ENCODE results near the gene TENT5A. TPM values are rescaled to one million over a fixed set of nuclear protein-coding genes. Genes with fewer than 3 reads are reported as not detected.
A peak's percentile ranks its signal among the peaks of the same experiment; 100 is the strongest.
"Not testable (repeated sequence)": the region's sequence is repeated elsewhere in the genome, so short reads cannot be mapped to it uniquely, and the experiment has no call there.

The TENT5A gene
- total and polyA plus RNA-seq, 4 donors: 4.0 to 13.6 (median 11.4) TPM

DNA sequence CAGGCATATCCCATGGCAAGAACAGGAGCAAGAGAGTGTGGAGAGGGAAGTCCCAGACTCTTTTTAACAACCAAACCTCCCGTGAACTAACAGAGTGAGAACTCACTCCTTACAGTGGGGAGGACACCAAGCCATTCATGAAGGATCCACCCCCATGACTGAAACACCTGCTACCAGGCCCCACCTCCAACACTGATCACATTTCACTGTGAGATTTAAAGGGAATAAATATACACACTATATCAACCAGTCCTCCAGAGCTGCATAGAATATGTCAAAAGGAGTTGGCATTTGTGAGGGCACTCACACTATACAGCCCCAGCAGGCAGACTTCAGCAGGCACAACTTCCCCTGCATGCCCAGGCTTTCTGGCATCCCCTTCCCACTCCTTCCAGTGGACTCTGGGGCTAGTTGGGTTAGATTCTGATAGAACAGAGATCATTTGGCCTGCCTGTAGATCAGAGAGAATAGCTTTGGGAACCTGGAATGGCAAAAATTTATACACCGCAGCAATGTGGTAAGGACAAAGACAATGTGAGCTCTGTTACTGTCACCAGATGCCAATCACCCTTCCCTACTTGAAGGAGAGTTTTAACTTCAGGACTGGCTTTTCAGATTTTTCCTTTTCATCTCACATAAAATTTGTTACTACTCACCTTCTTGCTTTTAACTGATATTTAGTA lies 25.2 kb upstream of the TENT5A start:
- H3K27ac ChIP-seq (ENCODE audit: low read depth in 1 of 2, low read length in 2 of 2): no peak overlapping the region
- no peak for TF ChIP-seq HNF4A (conservative IDR thresholded peaks at IDR 0.05)
- no peak for TF ChIP-seq NR2F2 (IDR thresholded peaks at IDR 0.05)
- TF ChIP-seq JUND (IDR thresholded peaks at IDR 0.05): no peak
- TF ChIP-seq FOXA1 (IDR thresholded peaks at IDR 0.05): no peak
- TF ChIP-seq, protein P1, sequence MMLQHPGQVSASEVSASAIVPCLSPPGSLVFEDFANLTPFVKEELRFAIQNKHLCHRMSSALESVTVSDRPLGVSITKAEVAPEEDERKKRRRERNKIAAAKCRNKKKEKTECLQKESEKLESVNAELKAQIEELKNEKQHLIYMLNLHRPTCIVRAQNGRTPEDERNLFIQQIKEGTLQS (IDR thresholded peaks at IDR 0.05): no peak
- TF ChIP-seq EGR1 (IDR thresholded peaks at IDR 0.05; ENCODE audit: low read depth in 2 of 2): no peak
- TF ChIP-seq, protein P2, sequence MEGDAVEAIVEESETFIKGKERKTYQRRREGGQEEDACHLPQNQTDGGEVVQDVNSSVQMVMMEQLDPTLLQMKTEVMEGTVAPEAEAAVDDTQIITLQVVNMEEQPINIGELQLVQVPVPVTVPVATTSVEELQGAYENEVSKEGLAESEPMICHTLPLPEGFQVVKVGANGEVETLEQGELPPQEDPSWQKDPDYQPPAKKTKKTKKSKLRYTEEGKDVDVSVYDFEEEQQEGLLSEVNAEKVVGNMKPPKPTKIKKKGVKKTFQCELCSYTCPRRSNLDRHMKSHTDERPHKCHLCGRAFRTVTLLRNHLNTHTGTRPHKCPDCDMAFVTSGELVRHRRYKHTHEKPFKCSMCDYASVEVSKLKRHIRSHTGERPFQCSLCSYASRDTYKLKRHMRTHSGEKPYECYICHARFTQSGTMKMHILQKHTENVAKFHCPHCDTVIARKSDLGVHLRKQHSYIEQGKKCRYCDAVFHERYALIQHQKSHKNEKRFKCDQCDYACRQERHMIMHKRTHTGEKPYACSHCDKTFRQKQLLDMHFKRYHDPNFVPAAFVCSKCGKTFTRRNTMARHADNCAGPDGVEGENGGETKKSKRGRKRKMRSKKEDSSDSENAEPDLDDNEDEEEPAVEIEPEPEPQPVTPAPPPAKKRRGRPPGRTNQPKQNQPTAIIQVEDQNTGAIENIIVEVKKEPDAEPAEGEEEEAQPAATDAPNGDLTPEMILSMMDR (IDR thresholded peaks at IDR 0.05; ENCODE audit: low read depth, low read length, missing input control): no peak
- WGBS: 97% methylated on average over 2 of the region's 2 CpGs

DNA sequence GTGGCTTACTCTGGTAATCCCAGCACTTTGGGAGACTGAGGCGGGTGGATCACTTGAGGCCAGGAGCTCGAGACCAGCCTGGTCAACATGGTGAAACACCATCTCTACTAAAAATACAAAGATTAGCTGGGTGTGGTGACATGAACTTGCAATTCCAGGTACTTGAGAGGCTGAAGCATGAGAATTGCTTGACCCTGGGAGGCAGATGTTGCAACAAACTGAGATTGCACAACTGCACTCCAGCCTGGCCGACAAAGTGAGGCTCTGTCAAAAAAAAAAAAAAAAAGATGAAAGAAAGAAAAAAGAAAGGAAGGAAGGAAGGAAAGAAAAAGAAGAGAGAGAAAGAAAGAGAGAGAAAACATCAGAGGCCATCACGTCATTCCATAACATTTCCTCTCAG lies 23.7 kb upstream of the TENT5A start:
- not testable (repeated sequence) for DNase-seq (ENCODE audit: low spot score); H3K27me3 ChIP-seq (ENCODE audit: control insufficient read depth in 4 of 4, insufficient read depth in 4 of 4, low read length in 3 of 4); H3K4me3 ChIP-seq (ENCODE audit: low read depth in 1 of 3, low read length in 3 of 3); H3K9me3 ChIP-seq (ENCODE audit: control insufficient read depth in 4 of 4, low read length in 3 of 4); H3K36me3 ChIP-seq (ENCODE audit: control insufficient read depth in 4 of 4, insufficient read depth in 3 of 4, low read depth in 1 of 4, low read length in 3 of 4); H3K27ac ChIP-seq (ENCODE audit: low read depth in 1 of 2, low read length in 2 of 2); H3K9ac ChIP-seq (ENCODE audit: low read depth in 1 of 2, low read length in 2 of 2)
- WGBS: 60% methylated on average over 4 of the region's 4 CpGs
- H3K4me1 ChIP-seq (ENCODE audit: control insufficient read depth in 4 of 4, insufficient read depth in 4 of 4, low read length in 3 of 4): peaks cover 1 to 10% (median 7%) of the 10 kb centered on the region in 4 donors
- TF ChIP-seq YY1 (IDR thresholded peaks at IDR 0.05) (peak; percentile 24), RXRA (IDR thresholded peaks at IDR 0.05) (peak in 1 of 2 donors; percentile 42), RAD21 (IDR thresholded peaks at IDR 0.05) (peak in 1 of 2 donors; percentile 15), HNF4A (conservative IDR thresholded peaks at IDR 0.05) (peak in 1 of 2 donors; percentile 53), JUND (IDR thresholded peaks at IDR 0.05) (peak in 1 of 2 donors; percentile 22)

More for the DNA sequence above, 25.2 kb upstream of the TENT5A start:
- H3K4me3 ChIP-seq (ENCODE audit: low read depth in 1 of 3, low read length in 3 of 3): no peak overlapping the region
- peaks cover 0 to 3% (median 0%) of the 10 kb centered on the region in 4 donors for H3K9me3 ChIP-seq (ENCODE audit: control insufficient read depth in 4 of 4, low read length in 3 of 4)
- H3K9ac ChIP-seq (ENCODE audit: low read depth in 1 of 2, low read length in 2 of 2): no peak overlapping the region
- DNase-seq (ENCODE audit: low spot score): no peak
- H3K27me3 ChIP-seq (ENCODE audit: control insufficient read depth in 4 of 4, insufficient read depth in 4 of 4, low read length in 3 of 4): no peaks in the 10 kb centered on the region
- no peaks in the 10 kb centered on the region for H3K36me3 ChIP-seq (ENCODE audit: control insufficient read depth in 4 of 4, insufficient read depth in 3 of 4, low read depth in 1 of 4, low read length in 3 of 4)
- peaks cover 1 to 10% (median 7%) of the 10 kb centered on the region in 4 donors for H3K4me1 ChIP-seq (ENCODE audit: control insufficient read depth in 4 of 4, insufficient read depth in 4 of 4, low read length in 3 of 4)

DNA sequence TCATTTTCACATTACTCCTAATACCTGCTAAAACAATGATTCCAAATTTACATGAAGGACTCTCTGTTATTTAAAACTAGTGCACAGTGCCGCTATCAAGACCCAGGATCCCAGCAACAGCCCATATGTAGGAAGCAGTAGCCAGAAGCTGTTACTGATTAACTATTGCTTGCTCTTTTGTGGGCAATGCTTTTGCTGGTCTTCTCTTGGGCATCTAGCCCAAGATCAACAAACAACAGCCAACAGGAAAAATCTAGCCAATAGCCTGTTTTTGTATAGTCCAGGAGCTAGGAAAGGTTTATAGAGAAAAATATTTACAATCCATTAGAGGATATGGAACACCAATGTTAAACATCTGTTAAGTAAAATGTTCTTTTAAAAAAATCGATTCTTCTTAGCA lies 22.1 kb upstream of the TENT5A start:
- H3K4me3 ChIP-seq (ENCODE audit: low read depth in 1 of 3, low read length in 3 of 3): no peak overlapping the region
- H3K27ac ChIP-seq (ENCODE audit: low read depth in 1 of 2, low read length in 2 of 2): peak overlapping the region; percentile 56 to 79
- no peaks in the 10 kb centered on the region for H3K9me3 ChIP-seq (ENCODE audit: control insufficient read depth in 4 of 4, low read length in 3 of 4)
- H3K4me1 ChIP-seq (ENCODE audit: control insufficient read depth in 4 of 4, insufficient read depth in 4 of 4, low read length in 3 of 4): peaks cover 1 to 10% (median 7%) of the 10 kb centered on the region in 4 donors
- H3K27me3 ChIP-seq (ENCODE audit: control insufficient read depth in 4 of 4, insufficient read depth in 4 of 4, low read length in 3 of 4): no peaks in the 10 kb centered on the region
- no peaks in the 10 kb centered on the region for H3K36me3 ChIP-seq (ENCODE audit: control insufficient read depth in 4 of 4, insufficient read depth in 3 of 4, low read depth in 1 of 4, low read length in 3 of 4)
- no peak for DNase-seq (ENCODE audit: low spot score)
- H3K9ac ChIP-seq (ENCODE audit: low read depth in 1 of 2, low read length in 2 of 2): peak overlapping the region in 1 of 2 donors; percentile 32
- WGBS: 29% methylated on average over 2 of the region's 2 CpGs
- TF ChIP-seq RXRA (IDR thresholded peaks at IDR 0.05): peak; percentile 17 to 49
- TF ChIP-seq, protein P2 (IDR thresholded peaks at IDR 0.05; ENCODE audit: low read depth, low read length, missing input control): no peak
- no peak for TF ChIP-seq NR2F2 (IDR thresholded peaks at IDR 0.05)
- peak; percentile 66 for TF ChIP-seq SP1 (IDR thresholded peaks at IDR 0.05)
- TF ChIP-seq GABPA (IDR thresholded peaks at IDR 0.05 in 1 of 2, conservative IDR thresholded peaks at IDR 0.05 in 1 of 2): peak in 1 of 2 donors; percentile 12
- TF ChIP-seq YY1 (IDR thresholded peaks at IDR 0.05): peak; percentile 62
- TF ChIP-seq EGR1 (IDR thresholded peaks at IDR 0.05; ENCODE audit: low read depth in 2 of 2): peak in 1 of 2 donors; percentile 41
- TF ChIP-seq, protein P3, sequence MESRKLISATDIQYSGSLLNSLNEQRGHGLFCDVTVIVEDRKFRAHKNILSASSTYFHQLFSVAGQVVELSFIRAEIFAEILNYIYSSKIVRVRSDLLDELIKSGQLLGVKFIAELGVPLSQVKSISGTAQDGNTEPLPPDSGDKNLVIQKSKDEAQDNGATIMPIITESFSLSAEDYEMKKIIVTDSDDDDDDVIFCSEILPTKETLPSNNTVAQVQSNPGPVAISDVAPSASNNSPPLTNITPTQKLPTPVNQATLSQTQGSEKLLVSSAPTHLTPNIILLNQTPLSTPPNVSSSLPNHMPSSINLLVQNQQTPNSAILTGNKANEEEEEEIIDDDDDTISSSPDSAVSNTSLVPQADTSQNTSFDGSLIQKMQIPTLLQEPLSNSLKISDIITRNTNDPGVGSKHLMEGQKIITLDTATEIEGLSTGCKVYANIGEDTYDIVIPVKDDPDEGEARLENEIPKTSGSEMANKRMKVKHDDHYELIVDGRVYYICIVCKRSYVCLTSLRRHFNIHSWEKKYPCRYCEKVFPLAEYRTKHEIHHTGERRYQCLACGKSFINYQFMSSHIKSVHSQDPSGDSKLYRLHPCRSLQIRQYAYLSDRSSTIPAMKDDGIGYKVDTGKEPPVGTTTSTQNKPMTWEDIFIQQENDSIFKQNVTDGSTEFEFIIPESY (IDR thresholded peaks at IDR 0.05): peak; percentile 33
- TF ChIP-seq FOXA2 (IDR thresholded peaks at IDR 0.05): peak; percentile 52
- TF ChIP-seq, protein P4, sequence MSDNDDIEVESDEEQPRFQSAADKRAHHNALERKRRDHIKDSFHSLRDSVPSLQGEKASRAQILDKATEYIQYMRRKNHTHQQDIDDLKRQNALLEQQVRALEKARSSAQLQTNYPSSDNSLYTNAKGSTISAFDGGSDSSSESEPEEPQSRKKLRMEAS (IDR thresholded peaks at IDR 0.05): peak; percentile 44
- TF ChIP-seq, protein P5, sequence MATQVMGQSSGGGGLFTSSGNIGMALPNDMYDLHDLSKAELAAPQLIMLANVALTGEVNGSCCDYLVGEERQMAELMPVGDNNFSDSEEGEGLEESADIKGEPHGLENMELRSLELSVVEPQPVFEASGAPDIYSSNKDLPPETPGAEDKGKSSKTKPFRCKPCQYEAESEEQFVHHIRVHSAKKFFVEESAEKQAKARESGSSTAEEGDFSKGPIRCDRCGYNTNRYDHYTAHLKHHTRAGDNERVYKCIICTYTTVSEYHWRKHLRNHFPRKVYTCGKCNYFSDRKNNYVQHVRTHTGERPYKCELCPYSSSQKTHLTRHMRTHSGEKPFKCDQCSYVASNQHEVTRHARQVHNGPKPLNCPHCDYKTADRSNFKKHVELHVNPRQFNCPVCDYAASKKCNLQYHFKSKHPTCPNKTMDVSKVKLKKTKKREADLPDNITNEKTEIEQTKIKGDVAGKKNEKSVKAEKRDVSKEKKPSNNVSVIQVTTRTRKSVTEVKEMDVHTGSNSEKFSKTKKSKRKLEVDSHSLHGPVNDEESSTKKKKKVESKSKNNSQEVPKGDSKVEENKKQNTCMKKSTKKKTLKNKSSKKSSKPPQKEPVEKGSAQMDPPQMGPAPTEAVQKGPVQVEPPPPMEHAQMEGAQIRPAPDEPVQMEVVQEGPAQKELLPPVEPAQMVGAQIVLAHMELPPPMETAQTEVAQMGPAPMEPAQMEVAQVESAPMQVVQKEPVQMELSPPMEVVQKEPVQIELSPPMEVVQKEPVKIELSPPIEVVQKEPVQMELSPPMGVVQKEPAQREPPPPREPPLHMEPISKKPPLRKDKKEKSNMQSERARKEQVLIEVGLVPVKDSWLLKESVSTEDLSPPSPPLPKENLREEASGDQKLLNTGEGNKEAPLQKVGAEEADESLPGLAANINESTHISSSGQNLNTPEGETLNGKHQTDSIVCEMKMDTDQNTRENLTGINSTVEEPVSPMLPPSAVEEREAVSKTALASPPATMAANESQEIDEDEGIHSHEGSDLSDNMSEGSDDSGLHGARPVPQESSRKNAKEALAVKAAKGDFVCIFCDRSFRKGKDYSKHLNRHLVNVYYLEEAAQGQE (IDR thresholded peaks at IDR 0.05): no peak

Measured in liver (tissue), 9 donors.